Measurements from ENCODE around the gene MSI2.

Gene MSI2

GRCh38 chr17:57445772-57446472 is 189.6 kb downstream of the MSI2 start:
- no peak for DNase-seq

GRCh38 chr17:57447357-57447989 is 191.2 kb downstream of the MSI2 start:
- DNase-seq, result no peak

- DNase-seq, result no peak
Measured at GRCh38 chr17:57447990-57448758, 191.9 kb downstream of the MSI2 start.

DNA sequence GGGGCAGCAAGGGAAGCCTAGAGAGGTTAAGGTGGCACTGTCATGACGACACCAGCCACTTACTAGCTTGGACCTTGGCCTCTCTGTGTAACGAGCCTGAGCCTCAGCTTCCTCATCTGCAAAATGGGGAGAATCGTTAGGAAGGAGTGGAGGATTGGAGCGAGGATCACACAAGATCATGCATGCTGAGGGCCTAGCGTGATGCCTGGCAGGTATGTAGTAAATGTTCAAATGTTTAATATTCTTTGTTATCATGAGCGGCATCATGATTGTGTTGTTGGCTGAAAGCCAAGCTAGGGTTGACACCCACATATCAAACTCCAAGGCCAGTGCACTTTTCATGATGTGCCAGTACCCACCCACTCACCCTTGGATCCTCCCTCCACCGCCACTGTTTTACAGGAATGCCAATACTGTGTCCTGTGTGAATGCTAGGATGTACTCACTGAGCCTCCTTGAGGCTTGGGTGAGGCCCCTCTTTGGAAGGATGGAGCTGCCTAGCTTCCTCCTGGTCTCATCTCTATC is 192.5 kb downstream of the MSI2 start:
- no peak for DNase-seq

DNA sequence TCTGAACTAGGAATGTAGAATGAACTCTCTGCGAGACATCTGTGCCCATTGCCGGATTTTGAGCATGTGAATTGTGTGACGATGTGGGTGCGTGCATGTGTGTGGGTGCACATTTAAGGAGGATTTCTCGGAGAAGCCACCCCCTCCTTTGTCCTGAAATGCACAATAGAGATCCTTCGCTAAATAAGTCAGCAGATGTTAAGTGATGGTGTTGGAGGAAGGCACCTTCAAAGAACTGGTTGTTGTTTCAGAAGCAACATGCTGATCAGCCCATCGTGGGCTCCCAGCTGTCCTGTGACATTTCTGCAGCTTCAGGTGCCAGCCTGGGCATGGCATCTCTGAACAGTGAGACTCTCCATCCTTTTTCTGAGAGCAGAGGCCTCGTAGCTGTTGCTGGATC is 194.9 kb downstream of the MSI2 start:
- no peak for DNase-seq

DNA sequence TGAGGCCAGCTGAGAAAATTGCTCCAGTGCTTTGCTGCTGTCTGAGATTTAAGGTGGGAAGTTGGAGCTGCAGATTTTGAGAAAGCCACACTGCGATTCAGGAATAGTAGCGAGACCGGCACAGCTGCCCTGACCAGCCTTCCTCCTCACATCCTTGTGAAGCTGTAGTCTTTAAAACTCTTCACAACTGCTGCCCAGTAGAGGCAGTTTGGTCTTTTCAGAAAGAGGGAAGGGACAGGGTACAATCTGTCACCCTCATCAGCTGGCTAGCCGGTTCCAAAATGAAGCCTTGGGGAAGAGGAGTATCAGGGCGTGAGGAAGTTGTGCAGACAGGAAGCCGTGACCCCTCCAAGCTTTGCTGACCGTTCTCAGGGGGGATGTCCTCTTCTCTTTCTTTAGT is 195.3 kb downstream of the MSI2 start:
- DNase-seq, result no peak

GRCh38 chr17:57453841-57454425 is 197.6 kb downstream of the MSI2 start:
- DNase-seq, result no peak

DNA sequence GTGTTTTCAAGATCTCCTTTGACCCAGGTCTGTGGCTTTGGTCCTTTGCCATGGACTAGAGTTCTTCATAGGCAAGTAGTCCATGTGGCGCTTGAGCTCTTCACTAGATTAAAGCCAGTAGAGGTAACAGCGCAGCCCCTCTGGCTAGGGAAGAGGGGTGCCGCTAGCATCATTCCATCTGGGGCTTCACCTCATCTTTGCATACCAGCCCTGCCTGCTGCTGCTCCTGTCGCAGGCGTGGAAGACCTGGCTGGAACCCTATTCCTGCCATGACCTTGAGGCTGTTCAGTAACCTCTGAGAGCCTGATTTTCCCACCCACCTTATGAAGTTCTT is 198.4 kb downstream of the MSI2 start:
- no peak for DNase-seq

DNA sequence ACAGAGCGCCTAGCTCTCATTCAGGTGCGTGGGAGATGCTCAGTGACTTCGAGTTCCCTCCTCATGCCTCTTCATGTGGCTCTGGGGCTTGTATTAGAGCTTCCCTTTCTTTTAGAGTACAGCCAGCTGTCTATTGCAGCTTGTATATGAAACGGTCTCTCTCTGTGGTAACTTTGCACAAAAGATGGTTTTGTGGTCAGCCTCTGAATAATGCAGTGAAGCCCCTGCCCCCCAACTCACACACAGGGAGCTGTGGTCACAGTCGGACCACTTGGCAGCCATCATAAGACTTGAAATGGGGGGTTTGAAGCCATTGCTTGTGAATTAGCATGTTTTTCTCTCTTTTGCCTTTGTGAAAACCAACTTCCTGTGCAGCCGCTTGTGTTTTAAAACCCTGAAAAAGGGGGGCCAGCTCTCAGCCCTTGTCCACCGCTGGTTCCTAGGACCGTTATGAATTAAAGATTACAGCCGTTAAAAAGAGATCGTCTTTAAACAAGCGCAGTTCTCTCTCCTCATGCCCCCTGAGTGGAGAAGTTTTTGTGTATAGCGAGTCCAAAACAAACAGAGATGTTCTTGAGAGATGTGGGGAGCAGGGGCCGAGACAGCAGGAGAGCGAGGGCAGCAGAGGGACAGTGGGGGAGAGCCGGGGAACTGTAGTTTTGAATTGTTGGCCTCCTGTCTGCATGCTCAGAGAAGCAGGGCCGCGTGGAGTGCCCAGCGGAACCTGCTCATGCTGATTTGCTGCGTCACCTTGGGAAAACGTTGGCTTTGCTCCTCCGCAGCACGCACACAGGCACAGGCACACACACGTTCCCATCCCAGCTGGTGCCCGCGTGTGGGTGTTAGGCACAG is 199.0 kb downstream of the MSI2 start:
- DNase-seq, result no peak

DNA sequence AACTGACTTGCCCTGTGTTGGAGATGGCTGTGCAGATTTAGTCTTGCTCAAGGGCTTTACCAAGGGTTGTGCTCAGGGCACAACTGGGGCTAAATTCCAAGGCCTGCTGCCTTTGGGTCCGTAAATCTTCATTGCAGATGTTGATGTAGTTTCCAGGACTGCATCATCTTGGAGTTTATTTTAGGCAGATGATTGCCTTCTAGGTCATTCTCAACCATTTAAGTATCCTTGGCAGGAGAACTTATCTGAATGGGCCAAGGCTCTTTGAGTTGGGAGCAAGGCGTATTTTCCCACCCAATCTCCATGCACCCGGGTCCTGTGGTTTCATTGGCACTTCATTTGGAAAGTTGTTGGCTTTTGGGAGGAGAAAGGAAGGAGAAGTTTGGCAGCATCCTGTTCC is 200.3 kb downstream of the MSI2 start:
- no peak for DNase-seq

DNA sequence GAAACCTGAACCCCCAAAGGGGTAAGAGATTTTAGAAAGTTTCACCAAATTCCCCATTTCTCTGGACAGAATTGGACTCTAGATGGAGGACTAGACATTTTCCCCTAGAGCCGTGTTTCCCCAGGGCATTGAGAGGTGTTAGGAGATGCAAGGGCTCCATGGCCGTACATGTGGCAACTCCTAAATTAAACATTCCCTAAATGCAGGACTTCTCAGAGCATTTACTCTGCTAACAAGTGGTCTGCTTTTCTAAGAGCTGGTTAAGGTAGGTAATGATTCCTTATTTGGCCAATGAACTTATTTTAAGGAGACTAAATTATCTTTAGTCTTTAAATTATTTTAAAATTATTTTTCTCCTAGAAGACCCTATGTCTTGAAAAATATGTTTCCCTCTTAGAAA is 200.9 kb downstream of the MSI2 start:
- DNase-seq, result no peak

GRCh38 chr17:57458718-57459285 is 202.5 kb downstream of the MSI2 start:
- DNase-seq, result no peak

GRCh38 chr17:57459286-57459915 is 203.1 kb downstream of the MSI2 start:
- DNase-seq, result no peak

- DNase-seq, result no peak
Measured at GRCh38 chr17:57461082-57461481, 204.8 kb downstream of the MSI2 start.

DNA sequence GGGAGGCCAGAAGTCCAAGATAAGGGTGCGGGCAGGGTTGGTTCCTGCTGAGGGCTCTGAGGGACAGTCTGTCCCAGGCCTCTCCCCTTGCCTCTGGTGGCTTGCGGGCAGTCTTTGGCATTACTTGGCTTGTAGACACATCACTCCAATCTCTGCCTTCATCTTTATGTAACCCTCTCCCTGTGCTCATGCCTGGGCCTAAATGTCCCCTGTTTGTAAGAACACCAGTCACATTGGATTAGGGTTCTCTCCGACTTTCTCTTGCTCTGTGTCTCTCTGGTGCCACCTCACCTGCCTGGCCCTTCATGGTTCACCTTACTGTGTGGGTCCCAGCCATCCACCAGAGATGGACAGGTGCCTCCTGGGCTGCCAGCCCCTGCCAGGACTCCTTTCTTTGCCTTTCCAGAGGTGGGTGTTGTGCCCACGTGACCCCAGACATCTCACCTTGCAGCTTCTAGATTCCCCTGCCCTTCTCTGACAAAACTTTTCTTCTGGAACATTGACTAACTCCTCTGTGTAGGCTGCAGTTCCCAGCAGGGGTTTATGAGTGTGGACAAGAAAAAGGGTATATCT is 205.8 kb downstream of the MSI2 start:
- no peak for DNase-seq

GRCh38 chr17:57463103-57463885 is 207.0 kb downstream of the MSI2 start:
- no peak for DNase-seq

- DNase-seq, result no peak
Measured at GRCh38 chr17:57464191-57464864, 208.0 kb downstream of the MSI2 start.

GRCh38 chr17:57465610-57466009 is 209.3 kb downstream of the MSI2 start:
- DNase-seq, result no peak

- DNase-seq, result no peak
Measured at GRCh38 chr17:57466017-57466471, 209.7 kb downstream of the MSI2 start.

- no peak for DNase-seq
Measured at GRCh38 chr17:57466521-57466920, 210.2 kb downstream of the MSI2 start.

All from NCI-H446 (cell line).